IPS-11a (cell line): ENCODE measurements around the gene FAM3C.
"Not testable (repeated sequence)": the region's sequence is repeated elsewhere in the genome, so short reads cannot be mapped to it uniquely, and the experiment has no call there.

Experiments used
- H3K4me3 ChIP-seq: one replicate; pipeline ENCODE4 v1.5.1; 2013; ENCODE audit warnings: low read depth, low read length, control low read depth

Gene FAM3C

GRCh38 chr7:121334376-121334775, 61.7 kb downstream of the FAM3C start:
- no peak overlapping the region for H3K4me3 ChIP-seq

- no peak overlapping the region for H3K4me3 ChIP-seq
These were observed 64.5 kb downstream of the FAM3C start for GRCh38 chr7:121331574-121331973.

DNA sequence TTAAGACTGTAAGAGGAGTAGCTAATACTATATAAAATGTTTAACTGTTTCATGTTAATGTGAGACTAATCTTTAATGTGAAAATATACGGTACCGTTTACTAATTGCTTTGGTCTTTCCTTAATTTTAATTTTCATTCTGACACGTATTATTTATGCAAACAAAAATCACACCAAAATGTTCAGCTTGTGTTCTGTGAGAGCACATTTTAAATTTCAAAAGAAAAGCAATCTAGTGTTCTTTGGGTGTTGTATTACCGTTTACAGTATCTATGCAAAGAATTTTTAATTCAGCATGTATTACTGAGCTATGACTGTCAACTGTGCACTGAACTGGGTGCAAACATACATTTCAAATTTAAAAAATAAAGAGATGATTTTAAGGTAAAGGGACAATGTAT, 65.1 kb downstream of the FAM3C start:
- no peak overlapping the region for H3K4me3 ChIP-seq

- H3K4me3 ChIP-seq = peak overlapping the region; percentile 48
These were observed 65.9 kb downstream of the FAM3C start for GRCh38 chr7:121330053-121330833.

- peak overlapping the region; percentile 41 for H3K4me3 ChIP-seq
These were observed 66.7 kb downstream of the FAM3C start for GRCh38 chr7:121329191-121330052.

DNA sequence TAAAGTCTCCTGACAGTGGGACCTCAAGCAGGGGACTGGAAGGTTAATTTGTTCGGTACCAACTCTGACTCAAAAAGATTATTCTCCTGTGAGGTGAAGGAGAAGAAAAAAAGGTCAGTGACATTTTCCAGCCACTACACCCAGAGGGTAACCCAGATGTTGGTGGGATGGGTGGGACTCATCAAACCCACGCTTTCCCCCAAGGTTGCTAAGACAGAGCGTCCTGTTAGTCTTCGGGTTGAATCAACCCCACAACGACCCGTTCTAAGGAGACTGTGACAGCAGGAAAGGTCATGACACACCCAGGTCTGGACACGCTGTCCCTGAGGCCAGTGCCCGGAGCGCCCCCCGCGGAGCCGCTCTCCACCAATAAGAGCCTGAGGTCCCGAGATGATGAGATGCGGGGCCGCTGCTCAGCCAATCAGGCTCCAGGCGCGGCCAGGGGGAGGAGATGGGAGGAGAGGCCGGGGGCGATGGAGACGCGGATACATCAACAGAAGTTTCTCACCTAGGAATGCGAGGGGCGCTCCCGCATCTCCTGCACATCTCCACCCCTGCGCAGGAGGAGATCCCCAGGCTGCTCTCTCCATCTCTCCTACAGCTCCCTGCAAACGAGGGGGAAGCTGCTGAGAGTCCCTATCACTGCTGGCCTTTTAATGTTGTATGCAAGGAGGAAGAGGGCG, 67.5 kb downstream of the FAM3C start, which contains the start of gene WNT16:
Gene WNT16 (plus strand): TSS at position 493 of the 683 bp plus-strand sequence. CDS start 293 bp downstream, outside the sequence.
- H3K4me3 ChIP-seq = peak within 1 kb of the TSS; percentile 41

GRCh38 chr7:121327671-121328070, 68.4 kb downstream of the FAM3C start:
- H3K4me3 ChIP-seq = no peak overlapping the region

- H3K4me3 ChIP-seq = no peak overlapping the region
These were observed 72.4 kb downstream of the FAM3C start for GRCh38 chr7:121323515-121324302.

DNA sequence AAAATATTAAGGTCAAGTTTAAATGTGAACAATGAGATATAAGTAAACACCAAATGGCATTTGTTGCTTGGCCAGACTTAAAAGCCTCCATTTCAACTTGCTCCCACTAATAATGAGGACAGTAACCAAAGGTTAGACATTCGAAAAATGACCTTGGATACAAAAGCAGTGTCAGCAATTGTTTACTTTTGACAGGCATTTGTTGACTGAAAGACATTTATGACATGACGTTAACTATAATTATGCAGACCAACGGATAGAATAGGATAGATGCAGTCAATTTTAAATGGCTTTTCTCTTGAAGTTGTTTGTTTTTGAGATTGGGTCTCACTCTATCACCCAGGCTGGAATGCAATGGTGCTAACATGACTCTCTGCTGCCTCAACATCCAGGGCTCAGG, 73.6 kb downstream of the FAM3C start:
- H3K4me3 ChIP-seq = no peak overlapping the region

DNA sequence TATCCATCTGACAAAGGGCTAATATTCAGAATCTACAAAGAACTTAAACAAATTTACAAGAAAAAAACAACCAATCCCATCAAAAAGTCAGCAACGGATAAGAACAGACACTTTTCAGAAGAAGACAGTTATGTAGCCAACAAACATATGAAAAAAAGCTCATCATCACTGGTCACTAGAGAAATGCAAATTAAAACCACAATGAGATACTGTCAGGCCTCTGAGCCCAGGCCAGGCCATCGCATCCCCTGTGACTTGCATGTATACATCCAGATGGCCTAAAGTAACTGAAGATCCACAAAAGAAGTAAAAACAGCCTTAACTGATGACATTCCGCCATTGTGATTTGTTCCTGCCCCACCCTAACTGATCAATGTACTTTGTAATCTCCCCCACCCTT, 80.9 kb downstream of the FAM3C start:
- not testable (repeated sequence) for H3K4me3 ChIP-seq

- no peak overlapping the region for H3K4me3 ChIP-seq
These were observed 82.1 kb downstream of the FAM3C start for GRCh38 chr7:121313793-121314676.

GRCh38 chr7:121313220-121313792, 82.8 kb downstream of the FAM3C start:
- H3K4me3 ChIP-seq = no peak overlapping the region

DNA sequence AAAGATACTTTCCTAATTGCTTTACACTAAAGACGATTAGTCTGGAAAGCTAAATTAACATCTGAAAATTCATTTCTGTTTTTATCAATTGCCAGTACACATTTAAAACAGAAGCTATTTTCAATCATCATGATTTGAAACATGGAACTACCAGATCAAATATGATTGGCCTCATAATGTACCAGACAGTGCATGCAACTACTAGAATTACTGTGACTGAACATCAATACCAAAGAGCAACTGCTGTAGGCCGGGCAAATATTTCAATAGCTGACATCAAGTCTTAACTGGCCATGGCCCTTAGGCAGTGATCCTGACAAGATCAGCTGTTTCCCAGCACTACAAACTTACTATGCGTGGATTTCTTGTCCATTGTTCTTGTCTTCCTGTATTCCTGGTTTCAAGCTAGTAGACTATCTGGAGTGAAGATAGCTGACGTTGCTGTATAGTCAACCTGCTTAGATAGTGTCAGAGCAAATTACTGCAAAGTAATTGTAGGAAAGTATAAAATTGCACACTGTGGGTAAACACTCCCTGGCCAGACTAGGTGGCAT, 89.0 kb downstream of the FAM3C start:
- H3K4me3 ChIP-seq = no peak overlapping the region

GRCh38 chr7:121306565-121306964, 89.5 kb downstream of the FAM3C start:
- no peak overlapping the region for H3K4me3 ChIP-seq

DNA sequence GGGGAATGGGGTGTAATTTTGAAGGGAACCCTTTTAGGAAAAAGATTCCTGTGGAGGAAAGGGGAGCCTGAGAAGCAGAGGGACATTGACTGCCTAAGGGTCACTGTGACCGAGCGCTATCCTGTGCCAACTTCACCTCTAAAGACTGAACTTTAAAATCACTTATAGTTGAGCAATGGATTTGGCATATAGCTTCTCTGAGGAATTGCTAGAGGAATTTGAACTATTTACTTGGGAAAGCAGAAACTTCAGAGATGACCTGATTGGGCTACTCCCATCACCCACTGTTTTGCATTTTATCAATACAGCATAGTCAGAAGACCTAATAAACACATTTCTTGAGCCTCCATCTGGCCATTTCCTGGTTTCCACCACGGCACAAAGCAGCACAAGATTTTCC, 91.0 kb downstream of the FAM3C start:
- H3K4me3 ChIP-seq = no peak overlapping the region

DNA sequence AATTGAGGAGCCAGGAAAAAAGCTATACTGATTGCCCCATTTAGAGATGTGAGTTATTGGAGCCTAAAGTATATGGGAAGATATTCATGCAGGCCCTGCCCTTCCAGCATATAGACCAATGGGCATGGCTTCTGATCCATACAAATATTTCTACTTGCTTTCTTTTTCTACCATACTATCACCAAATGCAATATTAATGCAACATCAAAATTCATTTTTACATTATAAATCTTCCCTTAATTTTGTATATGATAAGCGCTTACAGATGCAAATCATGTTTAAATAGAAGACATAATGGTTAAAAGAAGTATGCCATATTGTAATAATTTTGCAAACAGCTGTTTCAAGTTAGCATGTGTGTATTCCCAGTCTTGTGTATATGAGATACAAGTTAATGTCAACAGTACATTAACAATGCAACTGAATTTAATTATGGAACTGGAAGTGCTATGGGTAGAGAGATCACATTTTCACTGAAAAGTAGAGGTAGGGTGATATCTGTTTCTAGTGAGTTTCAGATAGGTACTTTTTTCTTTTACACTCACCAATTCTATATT, 91.9 kb downstream of the FAM3C start:
- no peak overlapping the region for H3K4me3 ChIP-seq

GRCh38 chr7:121303422-121304101, 92.5 kb downstream of the FAM3C start:
- no peak overlapping the region for H3K4me3 ChIP-seq

DNA sequence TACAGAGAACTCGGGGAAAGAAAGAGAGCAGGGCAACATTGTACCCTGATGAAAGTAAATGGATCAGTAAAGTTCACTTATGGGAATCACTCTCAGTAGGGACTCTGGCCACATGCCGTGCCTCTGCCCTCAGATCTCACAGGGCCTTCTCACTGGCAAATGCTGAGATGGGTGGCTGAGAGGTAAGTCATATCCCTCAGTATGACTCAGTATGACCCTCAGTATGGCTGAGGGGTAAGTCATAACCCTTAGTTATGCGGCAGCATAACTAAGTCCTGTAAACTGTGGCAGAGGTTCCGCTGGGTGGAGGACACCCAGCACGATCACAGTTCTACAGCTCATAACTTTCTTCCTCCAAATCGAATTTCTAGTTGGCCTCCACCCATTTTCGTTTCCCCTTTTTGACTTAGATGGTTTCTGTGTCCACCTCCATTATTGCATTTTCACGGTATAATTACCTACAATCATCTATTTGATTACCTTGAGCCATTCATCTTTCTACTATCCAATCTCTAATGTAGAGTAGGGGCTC, 93.8 kb downstream of the FAM3C start:
- no peak overlapping the region for H3K4me3 ChIP-seq
